ENCODE results near the gene MLST8.

The MLST8 gene

DNA sequence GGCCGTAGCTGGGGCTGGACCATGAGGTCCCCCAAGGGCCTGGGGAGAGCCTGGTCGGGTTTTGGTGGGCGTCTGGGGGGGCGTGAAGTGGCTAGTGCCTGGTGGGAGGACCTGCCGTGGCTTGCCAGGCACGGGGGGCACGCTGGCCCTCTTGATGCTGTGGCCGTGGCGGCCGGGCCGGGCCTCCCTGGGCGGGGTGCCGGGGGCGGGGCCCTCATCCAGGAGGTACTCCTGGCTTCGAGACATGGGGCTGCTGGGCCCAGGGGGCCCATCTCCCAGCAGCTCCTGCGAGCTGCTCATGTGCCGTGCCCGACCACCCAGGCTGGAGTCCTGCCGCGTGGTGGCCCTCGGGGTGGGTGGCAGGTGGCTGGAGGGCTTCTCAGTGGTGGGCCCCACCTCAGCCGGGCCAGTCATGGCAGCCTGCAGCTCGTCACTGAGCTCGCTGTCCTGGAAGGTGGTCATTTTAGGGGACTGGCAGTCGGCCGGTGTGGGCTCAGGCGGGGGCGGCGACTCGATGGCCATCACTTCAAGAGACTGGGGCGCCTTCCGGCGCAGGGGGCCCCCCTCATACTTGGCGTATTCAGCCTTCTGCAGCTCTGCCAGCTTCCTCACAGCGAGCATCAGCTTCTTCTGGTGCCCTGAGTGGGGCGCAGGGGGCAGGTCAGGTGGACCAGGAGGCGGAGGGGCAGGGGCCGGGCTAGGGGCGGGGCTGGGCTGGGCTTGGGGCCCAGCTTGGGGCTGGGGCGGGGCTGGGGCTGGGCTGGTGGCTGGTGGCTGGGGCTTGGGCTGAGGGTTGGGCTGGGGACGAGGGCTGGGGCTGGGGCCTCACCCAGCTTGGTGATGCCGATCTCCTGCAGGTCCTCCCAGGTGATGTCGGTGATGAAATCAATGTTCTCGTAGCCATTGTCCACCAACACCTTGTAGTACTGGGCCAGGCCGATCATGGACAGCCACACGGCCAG is 24.0 kb upstream of the MLST8 start:
- H3K36me3 ChIP-seq (ENCODE audit: insufficient read depth) = no peaks in the 10 kb centered on the region; the same call in 1 of the 2 replicates
- H4K20me1 ChIP-seq (ENCODE audit: insufficient read depth) = no peaks in the 10 kb centered on the region
- TF ChIP-seq, protein P1, sequence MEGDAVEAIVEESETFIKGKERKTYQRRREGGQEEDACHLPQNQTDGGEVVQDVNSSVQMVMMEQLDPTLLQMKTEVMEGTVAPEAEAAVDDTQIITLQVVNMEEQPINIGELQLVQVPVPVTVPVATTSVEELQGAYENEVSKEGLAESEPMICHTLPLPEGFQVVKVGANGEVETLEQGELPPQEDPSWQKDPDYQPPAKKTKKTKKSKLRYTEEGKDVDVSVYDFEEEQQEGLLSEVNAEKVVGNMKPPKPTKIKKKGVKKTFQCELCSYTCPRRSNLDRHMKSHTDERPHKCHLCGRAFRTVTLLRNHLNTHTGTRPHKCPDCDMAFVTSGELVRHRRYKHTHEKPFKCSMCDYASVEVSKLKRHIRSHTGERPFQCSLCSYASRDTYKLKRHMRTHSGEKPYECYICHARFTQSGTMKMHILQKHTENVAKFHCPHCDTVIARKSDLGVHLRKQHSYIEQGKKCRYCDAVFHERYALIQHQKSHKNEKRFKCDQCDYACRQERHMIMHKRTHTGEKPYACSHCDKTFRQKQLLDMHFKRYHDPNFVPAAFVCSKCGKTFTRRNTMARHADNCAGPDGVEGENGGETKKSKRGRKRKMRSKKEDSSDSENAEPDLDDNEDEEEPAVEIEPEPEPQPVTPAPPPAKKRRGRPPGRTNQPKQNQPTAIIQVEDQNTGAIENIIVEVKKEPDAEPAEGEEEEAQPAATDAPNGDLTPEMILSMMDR (conservative IDR thresholded peaks at IDR 0.05; ENCODE audit: low read depth, low read length) = no peak

DNA sequence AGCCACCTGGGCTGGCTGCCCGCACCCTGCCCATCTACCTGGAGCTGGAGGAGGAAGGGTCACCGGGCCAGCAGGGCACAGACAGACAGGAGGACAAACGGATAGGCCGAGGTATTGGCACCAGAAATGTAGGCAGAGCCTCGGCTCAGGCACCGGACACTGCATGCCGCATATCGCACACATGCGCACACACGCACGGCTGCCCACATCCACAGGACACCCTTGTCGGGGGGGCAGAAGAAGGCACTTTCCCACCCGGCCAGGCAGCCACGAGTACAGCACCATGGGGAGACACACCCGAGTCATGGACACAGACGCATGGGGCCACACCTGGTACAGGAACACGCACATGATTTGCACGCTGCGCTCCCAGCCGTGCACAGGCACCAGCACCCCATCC is 23.3 kb upstream of the MLST8 start:
- TF ChIP-seq, protein P1 (conservative IDR thresholded peaks at IDR 0.05; ENCODE audit: low read depth, low read length) = no peak
- no peak overlapping the region for H3K27ac ChIP-seq
- H3K9ac ChIP-seq = no peak overlapping the region
- no peaks in the 10 kb centered on the region for H3K79me2 ChIP-seq (ENCODE audit: insufficient read depth, low read depth)
- no peaks in the 10 kb centered on the region for H3K36me3 ChIP-seq (ENCODE audit: insufficient read depth)
- H3K27me3 ChIP-seq (ENCODE audit: insufficient read depth, low read depth) = peaks cover 21% of the 10 kb centered on the region
- H3K4me2 ChIP-seq = no peak overlapping the region
- H3K4me1 ChIP-seq (ENCODE audit: low read depth, poor library complexity, severe bottlenecking) = no peaks in the 10 kb centered on the region
- H4K20me1 ChIP-seq (ENCODE audit: insufficient read depth) = no peaks in the 10 kb centered on the region
- H2AFZ ChIP-seq (ENCODE audit: low read depth) = no peak overlapping the region
- H3K4me3 ChIP-seq (IDR thresholded peaks at IDR 0.05; ENCODE audit: insufficient read depth, low read depth, low read length) = no peak overlapping the region

More for the DNA sequence above, 24.0 kb upstream of the MLST8 start:
- Histone ChIP-seq H2AFZ (ENCODE audit: low read depth) (no peak overlapping the region), H3K4me1 (ENCODE audit: low read depth, poor library complexity, severe bottlenecking) (no peaks in the 10 kb centered on the region), H3K27me3 (ENCODE audit: insufficient read depth, low read depth) (peaks cover 14% of the 10 kb centered on the region), H3K79me2 (ENCODE audit: insufficient read depth, low read depth) (no peaks in the 10 kb centered on the region), H3K27ac (no peak overlapping the region), H3K9ac (no peak overlapping the region), H3K4me3 (IDR thresholded peaks at IDR 0.05; ENCODE audit: insufficient read depth, low read depth, low read length) (no peak overlapping the region), H3K4me2 (no peak overlapping the region)

GRCh38 chr16:2183671-2184070 is 21.6 kb upstream of the MLST8 start:
- Histone ChIP-seq H3K4me2 (no peak overlapping the region), H3K27me3 (ENCODE audit: insufficient read depth, low read depth) (peaks cover 21% of the 10 kb centered on the region), H3K4me1 (ENCODE audit: low read depth, poor library complexity, severe bottlenecking) (no peaks in the 10 kb centered on the region), H3K36me3 (ENCODE audit: insufficient read depth) (no peaks in the 10 kb centered on the region), H4K20me1 (ENCODE audit: insufficient read depth) (no peaks in the 10 kb centered on the region), H3K79me2 (ENCODE audit: insufficient read depth, low read depth) (no peaks in the 10 kb centered on the region), H3K9ac (no peak overlapping the region), H3K27ac (no peak overlapping the region), H3K4me3 (IDR thresholded peaks at IDR 0.05; ENCODE audit: insufficient read depth, low read depth, low read length) (no peak overlapping the region), H2AFZ (ENCODE audit: low read depth) (no peak overlapping the region)
- TF ChIP-seq, protein P1 (conservative IDR thresholded peaks at IDR 0.05; ENCODE audit: low read depth, low read length) = no peak

DNA sequence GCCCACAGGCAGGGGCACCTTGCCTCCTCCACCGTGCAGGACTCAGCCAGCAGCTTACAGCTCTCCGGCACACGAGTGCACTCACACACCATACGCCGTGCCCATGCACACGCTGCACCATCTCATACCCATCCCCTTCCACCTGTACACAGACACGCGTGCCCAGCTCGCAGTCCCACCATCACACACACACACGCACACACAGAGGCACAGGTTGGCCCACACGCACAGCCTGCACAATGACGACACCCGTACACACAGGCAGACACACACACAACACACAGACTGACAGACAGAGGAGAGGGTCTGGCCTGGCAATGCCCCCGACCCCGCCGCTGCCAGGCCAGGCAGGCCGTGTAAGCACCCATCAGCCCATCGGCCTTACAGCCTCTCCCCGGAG is 20.9 kb upstream of the MLST8 start:
- TF ChIP-seq, protein P1 (conservative IDR thresholded peaks at IDR 0.05; ENCODE audit: low read depth, low read length) = no peak
- H3K4me2 ChIP-seq = no peak overlapping the region
- no peak overlapping the region for H3K27ac ChIP-seq
- no peak overlapping the region for H3K4me3 ChIP-seq (IDR thresholded peaks at IDR 0.05; ENCODE audit: insufficient read depth, low read depth, low read length)
- no peak overlapping the region for H3K9ac ChIP-seq
- no peaks in the 10 kb centered on the region for H3K79me2 ChIP-seq (ENCODE audit: insufficient read depth, low read depth)
- no peaks in the 10 kb centered on the region for H4K20me1 ChIP-seq (ENCODE audit: insufficient read depth)
- H2AFZ ChIP-seq (ENCODE audit: low read depth) = no peak overlapping the region
- H3K27me3 ChIP-seq (ENCODE audit: insufficient read depth, low read depth) = peaks cover 21% of the 10 kb centered on the region
- H3K36me3 ChIP-seq (ENCODE audit: insufficient read depth) = no peaks in the 10 kb centered on the region
- H3K4me1 ChIP-seq (ENCODE audit: low read depth, poor library complexity, severe bottlenecking) = no peaks in the 10 kb centered on the region

Measured in KMS-11 (cell line).